Stimulated activated CD8-positive, alpha-beta memory T cell treated with anti-CD3 and anti-CD28 coated beads, Interleukin-4, amount 100 ng/mL, for 4 hours (primary cell): ENCODE data around the gene LYSET.
"Not testable (repeated sequence)": the region's sequence is repeated elsewhere in the genome, so short reads cannot be mapped to it uniquely, and the experiment has no call there.

ENCODE experiments used
- DNase-seq, 2 donors: peaks; one replicate each; pipeline ENCODE4 v3.0.0-alpha.2; 2020; ENCODE audit warnings: low read depth in 2 of 2, low spot score in 1 of 2

LYSET gene

GRCh38 chr14:93220509-93220908, 35.4 kb downstream of the LYSET start:
- no peak for DNase-seq

- DNase-seq: no peak
These were observed 38.4 kb downstream of the LYSET start for GRCh38 chr14:93223565-93223964.

GRCh38 chr14:93228550-93228949, 43.4 kb downstream of the LYSET start:
- no peak for DNase-seq

- no peak for DNase-seq
These were observed 45.4 kb downstream of the LYSET start for GRCh38 chr14:93230539-93230938.

GRCh38 chr14:93231129-93231979, 46.2 kb downstream of the LYSET start:
- no peak for DNase-seq

GRCh38 chr14:93232159-93232558, 47.0 kb downstream of the LYSET start:
- no peak for DNase-seq

- not testable (repeated sequence) for DNase-seq
These were observed 48.0 kb downstream of the LYSET start for GRCh38 chr14:93233078-93233477.

GRCh38 chr14:93234798-93235197, 49.7 kb downstream of the LYSET start:
- no peak for DNase-seq
